C4-2B (cell line): ENCODE measurements around the gene CCDC158.

Source experiments
- H3K27ac ChIP-seq: fragments of 450-650 bp; 2 replicates; pipeline ENCODE4 v1.5.1; 2017
- CTCF ChIP-seq: fragments of 450-650 bp; conservative IDR thresholded peaks from 2 replicates; pipeline ENCODE4 v1.5.1; 2017; ENCODE audit warnings: mild to moderate bottlenecking
- ZFX ChIP-seq: fragments of 450-650 bp; IDR thresholded peaks from 2 replicates; pipeline ENCODE4 v1.6.1; 2017

Gene CCDC158

GRCh38 chr4:76316131-76316530 lies 104.8 kb downstream of the CCDC158 start:
- H3K27ac ChIP-seq: no peak overlapping the region
- TF ChIP-seq CTCF (no peak), ZFX (no peak)

DNA sequence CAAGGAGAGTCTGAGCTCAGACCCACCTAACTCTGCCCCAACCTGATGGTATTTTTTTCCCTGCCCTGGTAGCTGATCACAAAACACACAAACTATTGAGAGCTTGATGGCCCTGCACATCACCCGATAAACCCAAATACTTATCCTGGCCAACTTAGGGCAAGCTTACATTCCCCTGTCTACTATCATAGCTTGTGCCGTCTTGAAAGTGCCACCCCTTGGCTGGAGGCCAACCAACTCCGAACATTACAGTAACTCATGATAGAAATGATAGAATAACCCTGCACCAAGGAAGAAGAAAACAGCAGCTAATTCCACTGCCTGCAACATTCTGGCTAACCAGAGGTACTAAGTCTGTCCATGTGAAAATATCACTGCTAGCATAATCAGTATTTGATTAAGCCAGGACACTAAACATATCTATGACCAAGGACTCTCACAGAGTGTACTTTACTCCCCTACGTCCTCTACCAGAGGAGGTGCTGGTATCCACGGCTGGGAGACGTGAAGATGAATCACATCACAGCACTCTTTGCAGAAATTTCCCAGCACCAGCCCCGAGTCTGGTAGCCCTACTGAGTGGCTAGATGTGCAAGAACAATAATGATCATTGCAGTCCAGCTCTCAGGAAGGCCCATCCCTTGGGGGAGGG lies 105.5 kb downstream of the CCDC158 start:
- TF ChIP-seq CTCF (no peak), ZFX (no peak)
- H3K27ac ChIP-seq: no peak overlapping the region

DNA sequence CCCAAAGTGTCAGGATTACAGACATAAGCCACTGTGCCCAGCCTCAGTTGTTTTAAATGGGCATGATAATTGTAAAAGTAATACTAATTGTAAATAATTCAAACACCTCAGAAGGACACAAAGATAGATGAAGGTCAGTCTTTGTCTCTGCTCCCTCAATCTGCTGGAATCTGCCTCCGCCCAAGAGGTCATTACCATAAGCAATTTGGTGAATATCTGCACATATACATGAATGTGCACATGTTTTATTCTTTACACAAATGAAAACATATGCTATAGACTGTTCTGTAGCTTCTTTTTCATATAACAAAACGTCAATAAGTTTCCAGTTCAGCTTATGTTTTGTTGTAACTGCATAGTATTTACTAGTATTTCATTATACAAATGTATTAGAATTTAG lies 107.4 kb downstream of the CCDC158 start:
- H3K27ac ChIP-seq: no peak overlapping the region
- no peak for TF ChIP-seq ZFX
- no peak for TF ChIP-seq CTCF

DNA sequence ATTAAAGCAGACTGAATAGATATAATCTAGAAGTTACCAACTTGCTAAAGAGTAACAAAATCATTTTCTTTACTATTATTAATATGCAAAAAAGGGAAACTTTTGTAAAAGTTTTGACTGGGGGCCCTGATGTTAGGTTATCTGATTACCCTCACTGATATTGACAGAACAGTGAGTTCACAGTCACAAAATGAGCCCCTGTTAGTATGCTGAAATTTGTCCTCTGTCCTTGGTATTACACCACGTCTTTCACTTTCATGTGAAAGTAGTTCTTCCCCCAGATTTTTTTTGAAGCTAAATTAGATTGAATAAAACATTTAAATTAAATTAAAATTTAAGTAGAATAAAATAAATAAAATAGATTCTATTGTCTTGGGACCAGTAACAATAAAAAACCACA lies 108.5 kb downstream of the CCDC158 start:
- TF ChIP-seq ZFX (no peak), CTCF (no peak)
- no peak overlapping the region for H3K27ac ChIP-seq

DNA sequence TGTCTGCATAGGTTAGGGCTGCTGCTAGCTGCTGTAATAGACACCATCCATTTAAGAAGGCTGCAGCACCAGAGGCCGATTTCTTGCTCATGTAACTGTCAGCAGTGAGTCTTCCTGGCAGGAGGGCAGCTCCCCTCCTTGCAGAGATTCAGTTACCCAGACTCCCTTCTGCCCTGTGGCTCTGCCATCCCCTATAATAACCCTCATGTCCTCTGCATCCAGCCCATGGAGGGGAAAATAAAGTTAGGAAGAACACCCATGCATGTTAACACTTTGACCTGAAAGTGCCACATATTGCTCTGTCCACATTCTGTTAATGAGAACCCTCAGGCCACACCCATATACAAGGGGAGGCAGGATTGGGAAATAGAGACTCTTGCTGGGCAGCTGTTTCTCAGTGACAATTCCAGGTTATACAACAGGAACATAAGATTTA lies 109.0 kb downstream of the CCDC158 start:
- TF ChIP-seq ZFX (no peak), CTCF (no peak)
- H3K27ac ChIP-seq: no peak overlapping the region

- TF ChIP-seq ZFX (no peak), CTCF (no peak)
- no peak overlapping the region for H3K27ac ChIP-seq
These were observed 110.3 kb downstream of the CCDC158 start for GRCh38 chr4:76310683-76311082.

- TF ChIP-seq ZFX (no peak), CTCF (no peak)
- no peak overlapping the region for H3K27ac ChIP-seq
These were observed 110.9 kb downstream of the CCDC158 start for GRCh38 chr4:76309939-76310550.
